Nasal cavity respiratory epithelium epithelial cell of viscerocranial mucosa (primary cell): ENCODE data around the gene LMOD3. TPM values are rescaled to one million over a fixed set of nuclear protein-coding genes. Genes with fewer than 3 reads are reported as not detected.

ENCODE experiments used
- total RNA-seq: library from RNA; depleted of rRNA; stranded (reverse); fragments of >200 nt; gene quantifications from 2 replicates; pipeline ENCODE4 v1.2.3, GENCODE V29; 2014

LMOD3 gene
- not detected in 2 replicates for total RNA-seq

DNA sequence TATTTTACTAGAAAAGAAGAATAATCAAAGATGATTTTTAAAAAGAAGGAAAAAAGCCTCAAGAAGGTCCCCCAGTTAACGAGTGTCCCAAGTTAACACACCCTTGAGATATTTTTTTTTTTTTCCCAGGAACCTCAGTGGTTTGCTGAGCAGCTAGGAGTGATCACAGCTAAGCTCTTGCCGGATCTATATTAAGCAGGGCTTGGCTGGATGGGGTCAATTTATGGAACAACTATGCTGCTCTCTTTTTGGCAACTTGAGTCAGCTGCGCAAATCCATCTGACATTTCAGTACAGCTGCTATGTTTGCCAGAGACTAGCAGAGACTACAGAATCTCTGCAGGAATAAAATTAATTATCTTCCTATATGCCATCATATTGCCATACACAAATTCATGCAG is at the start of gene LMOD3:
LMOD3 (minus strand) TSS at position 193 of the 400 bp plus-strand sequence. CDS start 209 bp downstream, outside the sequence.

DNA sequence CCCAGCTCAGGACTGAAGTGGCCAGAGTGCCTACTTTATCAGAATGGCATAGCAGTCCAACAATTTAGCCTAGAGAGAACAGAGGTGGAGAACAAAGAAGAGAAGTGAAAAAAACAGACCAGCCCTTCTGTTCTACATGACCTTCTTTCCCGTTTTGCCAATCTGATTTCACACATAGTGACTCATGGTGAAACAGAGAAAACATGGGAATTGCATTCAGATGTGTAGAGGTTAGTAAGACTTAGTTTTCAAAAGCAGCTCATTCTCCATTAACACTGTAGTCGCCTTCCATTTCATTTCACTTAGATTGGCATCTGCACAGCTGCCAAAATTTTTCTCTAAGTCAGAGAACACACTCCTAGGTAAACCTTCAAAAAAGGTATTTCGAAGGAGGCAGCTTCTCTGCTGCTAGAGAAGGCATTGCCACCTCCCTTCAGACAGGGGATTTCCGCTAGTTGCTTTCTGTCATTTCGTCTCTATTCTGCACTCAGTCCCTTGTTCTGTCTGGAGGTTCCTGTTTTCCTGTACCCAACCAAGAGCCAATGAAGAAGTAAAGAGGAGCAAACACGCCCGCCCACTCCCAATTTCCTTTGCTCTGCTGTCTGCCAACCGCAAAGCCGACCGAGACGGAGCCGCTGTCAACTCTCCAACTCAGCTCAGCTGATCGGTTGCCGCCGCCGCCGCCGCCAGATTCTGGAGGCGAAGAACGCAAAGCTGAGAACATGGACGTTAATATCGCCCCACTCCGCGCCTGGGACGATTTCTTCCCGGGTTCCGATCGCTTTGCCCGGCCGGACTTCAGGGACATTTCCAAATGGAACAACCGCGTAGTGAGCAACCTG is 37.8 kb downstream of the LMOD3 start, which contains the start of gene ARL6IP5:
ARL6IP5 (plus strand) TSS at position 612 of the 842 bp plus-strand sequence; CDS start at position 723, 111 bp downstream.

DNA sequence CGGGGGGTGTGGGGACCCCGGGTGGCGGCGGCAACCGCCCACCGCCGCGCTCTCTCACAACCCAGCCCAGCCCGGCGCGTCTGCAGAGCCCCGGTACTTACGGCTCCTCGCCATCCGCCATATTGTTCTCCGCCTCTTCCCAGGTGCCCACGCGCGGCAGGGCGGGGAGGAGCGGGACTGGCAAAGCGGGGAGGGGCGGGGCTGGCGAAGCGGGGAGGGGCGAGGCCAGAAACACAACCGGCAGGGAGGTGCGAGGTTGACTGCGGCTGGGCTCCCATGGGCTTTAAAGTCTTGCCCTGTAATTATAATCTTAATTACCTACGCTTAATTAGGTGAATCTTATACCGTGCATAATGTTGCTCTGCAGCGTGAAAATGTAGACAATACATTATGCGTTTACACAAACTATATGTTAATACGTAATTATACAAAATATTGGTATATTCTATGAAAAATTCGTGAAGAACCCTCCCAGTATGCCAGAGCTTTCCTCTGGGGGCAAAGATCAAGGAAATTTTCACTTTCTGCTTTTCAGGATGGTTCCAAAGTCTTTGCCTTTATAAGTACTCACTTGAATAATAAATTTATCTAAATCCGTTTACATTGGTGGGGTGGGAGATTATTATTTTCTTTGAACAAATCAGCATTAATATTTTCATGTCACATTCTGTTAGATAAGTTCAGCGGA is 42.0 kb downstream of the LMOD3 start, which contains the start of gene UBA3:
UBA3 (minus strand) TSS at position 133 of the 688 bp plus-strand sequence; CDS start at position 121, 12 bp downstream.

Other genes with a start within 250 kb of the LMOD3 start
- not detected in 2 replicates for gene TAFA4, start 190.0 kb downstream of the LMOD3 start, total RNA-seq
- gene EOGT, start 108.9 kb downstream of the LMOD3 start, total RNA-seq, result 33.5 and 49.3 TPM in 2 replicates
- gene TMF1, start 70.3 kb downstream of the LMOD3 start, total RNA-seq, result 40.0 and 49.7 TPM in 2 replicates
- gene UBA3, start 42.2 kb downstream of the LMOD3 start, total RNA-seq, result 54.3 and 63.6 TPM in 2 replicates
- gene ARL6IP5, start 37.7 kb downstream of the LMOD3 start, total RNA-seq, result 41.0 and 97.0 TPM in 2 replicates